Left lobe of liver (tissue), 2 donors: ENCODE results near the gene NME8. TPM values are rescaled to one million over a fixed set of nuclear protein-coding genes. Genes with fewer than 3 reads are reported as not detected.
"Not testable (repeated sequence)": the region's sequence is repeated elsewhere in the genome, so short reads cannot be mapped to it uniquely, and the experiment has no call there.

Source experiments
- ATAC-seq: fragments of 200-7000 bp; cut with Tn5 transposase; one replicate; pipeline ENCODE4 v1.9.1; 2020; ENCODE audit warnings: mild to moderate bottlenecking, moderate library complexity
- DNase-seq: peaks from one replicate; pipeline ENCODE4 v3.0.0-alpha.2; 2020; ENCODE audit warnings: low spot score
- total RNA-seq: library from RNA; stranded (reverse); gene quantifications from one replicate; pipeline ENCODE4 v1.2.1, GENCODE V29; 2021
- donor health status: DM: no; HTN: no; CAD: no; lungs with moderate emphysema.
- donor health status: DM: no; HTN: yes; CAD: no.

The NME8 gene
- not detected for total RNA-seq

- DNase-seq: no peak
Measured at GRCh38 chr7:37848297-37848696, at the start of gene NME8. NME8 (plus strand) TSS chr7:37848597; CDS start chr7:37850267, 1,670 bp downstream.

GRCh38 chr7:37806152-37806551, 42.2 kb upstream of the NME8 start:
- ATAC-seq: no peak

More at GRCh38 chr7:37848297-37848696, at the start of gene NME8:
- no peak for ATAC-seq

GRCh38 chr7:37812161-37812580, 36.2 kb upstream of the NME8 start:
- not testable (repeated sequence) for DNase-seq, ATAC-seq

More at GRCh38 chr7:37806152-37806551, 42.2 kb upstream of the NME8 start:
- DNase-seq: no peak

- ATAC-seq (no peak), DNase-seq (no peak)
Measured at GRCh38 chr7:37815671-37816371, 32.6 kb upstream of the NME8 start.

- ATAC-seq: no peak
- no peak for DNase-seq
Measured at GRCh38 chr7:37816922-37817590, 31.3 kb upstream of the NME8 start.

- ATAC-seq: no peak
- no peak for DNase-seq
Measured at GRCh38 chr7:37817591-37817960, 30.8 kb upstream of the NME8 start.

GRCh38 chr7:37817996-37818720, 30.2 kb upstream of the NME8 start:
- ATAC-seq (no peak), DNase-seq (no peak)

GRCh38 chr7:37820708-37821468, 27.5 kb upstream of the NME8 start:
- DNase-seq: no peak
- ATAC-seq: no peak

- ATAC-seq (no peak), DNase-seq (no peak)
Measured at GRCh38 chr7:37822946-37823345, 25.5 kb upstream of the NME8 start.

GRCh38 chr7:37823557-37823956, 24.8 kb upstream of the NME8 start:
- ATAC-seq: no peak
- no peak for DNase-seq

GRCh38 chr7:37825038-37825437, 23.4 kb upstream of the NME8 start:
- ATAC-seq (no peak), DNase-seq (no peak)

- DNase-seq (no peak), ATAC-seq (peak; percentile 63)
Measured at GRCh38 chr7:37826825-37827224, 21.6 kb upstream of the NME8 start.

GRCh38 chr7:37831244-37831643, 17.2 kb upstream of the NME8 start:
- no peak for ATAC-seq
- no peak for DNase-seq

GRCh38 chr7:37832194-37832593, 16.2 kb upstream of the NME8 start:
- ATAC-seq: peak; percentile 47
- DNase-seq: peak; percentile 46

- ATAC-seq (peak; percentile 80), DNase-seq (no peak)
Measured at GRCh38 chr7:37833107-37833817, 15.1 kb upstream of the NME8 start.

GRCh38 chr7:37833818-37834146, 14.6 kb upstream of the NME8 start:
- ATAC-seq (no peak), DNase-seq (no peak)

GRCh38 chr7:37853468-37853867, 5.1 kb downstream of the NME8 start:
- DNase-seq (no peak), ATAC-seq (no peak)

- ATAC-seq (no peak), DNase-seq (no peak)
Measured at GRCh38 chr7:37882086-37882485, 33.7 kb downstream of the NME8 start.

GRCh38 chr7:37893359-37893758, 45.0 kb downstream of the NME8 start:
- ATAC-seq: no peak

GRCh38 chr7:37894671-37895070, 46.3 kb downstream of the NME8 start:
- ATAC-seq (no peak), DNase-seq (no peak)

More at GRCh38 chr7:37893359-37893758, 45.0 kb downstream of the NME8 start:
- no peak for DNase-seq
